ENCODE measurements around the gene NLGN1.
"Not testable (repeated sequence)": the region's sequence is repeated elsewhere in the genome, so short reads cannot be mapped to it uniquely, and the experiment has no call there.

NLGN1 gene

GRCh38 chr3:174208161-174208560 is 810.6 kb downstream of the NLGN1 start:
- no peak overlapping the region for H3K4me3 ChIP-seq (ENCODE audit: low read length)
- no peak for TF ChIP-seq ZNF274 (IDR thresholded peaks at IDR 0.05; ENCODE audit: low read depth, low read length)

GRCh38 chr3:174211896-174212295 is 814.4 kb downstream of the NLGN1 start:
- H3K4me3 ChIP-seq (ENCODE audit: low read length) = not testable (repeated sequence)

- TF ChIP-seq ZNF274 (IDR thresholded peaks at IDR 0.05; ENCODE audit: low read depth, low read length) = no peak
- H3K4me3 ChIP-seq (ENCODE audit: low read length) = no peak overlapping the region
Measured at GRCh38 chr3:174215456-174215855, 817.9 kb downstream of the NLGN1 start.

- no peak for TF ChIP-seq ZNF274 (IDR thresholded peaks at IDR 0.05; ENCODE audit: low read depth, low read length)
- no peak overlapping the region for H3K4me3 ChIP-seq (ENCODE audit: low read length)
Measured at GRCh38 chr3:174216019-174216418, 818.5 kb downstream of the NLGN1 start.

- TF ChIP-seq ZNF274 (IDR thresholded peaks at IDR 0.05; ENCODE audit: low read depth, low read length) = no peak
- no peak overlapping the region for H3K4me3 ChIP-seq (ENCODE audit: low read length)
Measured at GRCh38 chr3:174216946-174217718, 819.6 kb downstream of the NLGN1 start.

GRCh38 chr3:174218016-174218415 is 820.5 kb downstream of the NLGN1 start:
- H3K4me3 ChIP-seq (ENCODE audit: low read length) = no peak overlapping the region
- no peak for TF ChIP-seq ZNF274 (IDR thresholded peaks at IDR 0.05; ENCODE audit: low read depth, low read length)

- no peak for TF ChIP-seq ZNF274 (IDR thresholded peaks at IDR 0.05; ENCODE audit: low read depth, low read length)
Measured at GRCh38 chr3:174219738-174220137, 822.2 kb downstream of the NLGN1 start.

GRCh38 chr3:174220775-174221554 is 823.4 kb downstream of the NLGN1 start:
- no peak overlapping the region for H3K4me3 ChIP-seq (ENCODE audit: low read length)
- TF ChIP-seq ZNF274 (IDR thresholded peaks at IDR 0.05; ENCODE audit: low read depth, low read length) = no peak

More at GRCh38 chr3:174219738-174220137, 822.2 kb downstream of the NLGN1 start:
- no peak overlapping the region for H3K4me3 ChIP-seq (ENCODE audit: low read length)

- no peak overlapping the region for H3K4me3 ChIP-seq (ENCODE audit: low read length)
- TF ChIP-seq ZNF274 (IDR thresholded peaks at IDR 0.05; ENCODE audit: low read depth, low read length) = no peak
Measured at GRCh38 chr3:174223042-174223441, 825.5 kb downstream of the NLGN1 start.

- TF ChIP-seq ZNF274 (IDR thresholded peaks at IDR 0.05; ENCODE audit: low read depth, low read length) = no peak
- no peak overlapping the region for H3K4me3 ChIP-seq (ENCODE audit: low read length)
Measured at GRCh38 chr3:174223626-174224025, 826.1 kb downstream of the NLGN1 start.

- no peak for TF ChIP-seq ZNF274 (IDR thresholded peaks at IDR 0.05; ENCODE audit: low read depth, low read length)
Measured at GRCh38 chr3:174229916-174230315, 832.4 kb downstream of the NLGN1 start.

GRCh38 chr3:174232028-174232657 is 834.6 kb downstream of the NLGN1 start:
- not testable (repeated sequence) for H3K4me3 ChIP-seq (ENCODE audit: low read length)

More at GRCh38 chr3:174229916-174230315, 832.4 kb downstream of the NLGN1 start:
- H3K4me3 ChIP-seq (ENCODE audit: low read length) = no peak overlapping the region

GRCh38 chr3:174232658-174233429 is 835.3 kb downstream of the NLGN1 start:
- no peak for TF ChIP-seq ZNF274 (IDR thresholded peaks at IDR 0.05; ENCODE audit: low read depth, low read length)
- no peak overlapping the region for H3K4me3 ChIP-seq (ENCODE audit: low read length)

- no peak overlapping the region for H3K4me3 ChIP-seq (ENCODE audit: low read length)
- no peak for TF ChIP-seq ZNF274 (IDR thresholded peaks at IDR 0.05; ENCODE audit: low read depth, low read length)
Measured at GRCh38 chr3:174233511-174233910, 836.0 kb downstream of the NLGN1 start.

All from GM08714 (cell line).